Inflammatory macrophage treated with lipopolysaccharide for 4 hours (primary cell): ENCODE measurements around the gene CFAP20DC.
A peak's percentile ranks its signal among the peaks of the same experiment; 100 is the strongest.
"Not testable (repeated sequence)": the region's sequence is repeated elsewhere in the genome, so short reads cannot be mapped to it uniquely, and the experiment has no call there.

Experiments used
- DNase-seq: peaks from one replicate; pipeline ENCODE4 v3.0.0-alpha.2; 2020

The CFAP20DC gene

DNA sequence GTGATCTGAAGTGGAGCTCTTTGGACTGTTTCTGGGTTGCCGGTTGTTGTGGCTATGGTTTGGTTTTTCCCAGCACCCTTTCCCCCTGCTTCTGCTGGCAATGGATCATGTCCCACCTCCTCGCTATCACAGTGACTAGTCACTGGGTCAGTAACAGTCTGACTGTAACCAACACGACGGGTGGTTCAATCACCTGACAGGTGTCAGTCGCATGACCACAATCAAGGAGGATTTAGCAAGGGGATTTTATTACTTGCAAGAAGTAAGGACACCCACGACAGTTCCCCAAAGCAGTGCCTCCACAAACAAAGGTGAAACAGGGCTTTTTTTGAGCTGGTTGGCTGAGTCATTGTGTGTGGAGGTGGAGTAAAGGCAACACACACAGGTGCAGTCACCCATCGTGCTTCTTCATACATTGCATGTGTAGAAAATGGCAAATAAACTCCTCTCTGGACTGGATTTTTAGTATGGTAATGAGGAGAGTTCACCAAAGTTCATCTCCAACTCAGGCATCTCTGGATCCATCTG, 324.4 kb downstream of the CFAP20DC start:
- DNase-seq: no peak

DNA sequence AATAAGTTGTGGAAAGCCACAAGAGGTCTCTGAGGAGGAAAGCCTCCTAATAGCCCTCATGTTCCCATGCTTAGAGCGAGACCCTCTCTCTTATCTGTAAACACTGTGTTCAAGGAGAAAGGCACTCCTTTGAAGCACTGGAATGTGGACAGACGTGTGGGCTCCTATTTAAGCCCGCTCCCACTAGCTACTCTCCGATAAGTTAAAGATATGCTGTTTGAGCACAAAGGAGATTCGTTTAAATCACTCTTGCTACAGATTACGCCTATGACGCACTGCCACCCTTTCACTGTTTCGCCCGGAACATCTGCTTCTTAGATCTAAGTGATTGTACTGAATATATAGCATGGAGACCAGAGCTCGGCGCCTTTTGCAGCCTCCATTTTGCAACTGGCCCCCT, 325.5 kb downstream of the CFAP20DC start:
- no peak for DNase-seq

DNA sequence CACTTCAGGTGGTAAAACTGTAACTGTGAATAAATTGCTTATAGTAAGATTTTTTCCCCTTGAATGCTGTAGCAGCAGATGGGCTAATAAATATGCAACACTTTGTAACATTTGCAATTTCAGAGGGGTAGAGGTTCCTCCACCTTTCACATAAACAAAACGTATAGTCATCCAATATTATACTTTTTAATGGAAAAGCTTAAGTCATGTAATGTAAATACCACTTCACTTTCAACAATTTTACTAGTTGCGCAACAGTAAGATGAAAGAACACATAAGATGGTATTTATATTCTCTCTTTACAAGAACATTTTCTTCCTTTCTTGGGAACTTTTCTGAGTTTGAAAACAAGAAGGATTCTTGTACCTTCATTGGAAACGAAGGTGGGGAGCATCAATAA, 326.7 kb downstream of the CFAP20DC start:
- no peak for DNase-seq

DNA sequence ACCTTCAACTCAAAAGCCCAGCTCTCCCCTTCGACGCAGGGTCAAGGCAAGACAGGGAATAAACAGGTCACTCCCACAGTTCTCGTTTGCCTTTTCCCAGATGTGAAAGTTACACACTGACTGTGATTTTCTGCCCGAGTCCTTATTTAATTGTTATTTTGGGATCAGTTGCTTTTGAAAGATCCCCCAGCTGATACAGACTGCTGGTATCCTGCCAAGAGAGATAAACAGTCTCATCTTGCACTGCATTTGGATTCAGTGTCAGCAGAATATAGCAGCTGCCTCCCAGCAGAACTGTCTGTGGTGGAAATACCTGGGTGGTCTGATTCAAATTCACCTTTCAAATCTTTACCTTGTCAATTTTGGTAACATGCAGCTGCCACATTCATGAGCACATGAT, 327.3 kb downstream of the CFAP20DC start:
- DNase-seq: no peak

DNA sequence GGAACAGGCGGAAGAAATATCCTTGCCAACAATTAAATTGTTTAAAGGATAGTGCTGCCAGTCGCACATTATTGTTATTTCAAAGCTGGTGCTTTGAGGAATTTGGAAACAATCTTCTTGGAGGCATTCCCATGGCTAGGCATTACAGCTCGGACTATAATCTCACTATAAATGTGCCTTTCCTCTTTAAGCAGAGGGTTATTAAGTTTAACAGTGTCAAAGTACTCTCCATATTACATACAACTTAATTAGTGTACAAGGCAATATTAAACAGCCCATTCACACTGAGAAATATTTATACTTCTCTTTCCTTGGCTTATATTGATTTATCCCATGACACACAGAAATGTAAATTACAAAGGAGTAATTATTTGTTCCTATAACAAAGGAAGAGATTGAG, 329.3 kb downstream of the CFAP20DC start:
- no peak for DNase-seq

DNA sequence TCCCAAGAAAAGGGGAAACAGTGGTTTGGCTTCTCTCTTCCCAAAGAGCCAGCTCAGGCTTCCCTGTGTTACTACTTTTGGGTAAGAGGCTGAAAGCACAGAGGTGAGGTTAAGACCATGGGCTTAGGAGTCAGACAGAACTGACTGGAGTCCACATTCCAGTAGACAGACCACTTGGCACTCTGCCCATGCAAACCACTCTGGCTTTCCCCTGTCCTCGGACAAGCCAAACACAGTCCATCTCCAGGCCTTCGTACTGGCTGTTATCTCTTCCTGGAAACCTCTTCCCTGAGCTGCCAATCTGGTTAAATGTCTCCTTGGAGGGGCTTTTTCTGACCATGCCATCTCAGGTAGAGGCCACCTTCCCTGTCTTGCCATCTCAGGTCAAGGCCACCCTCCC, 330.1 kb downstream of the CFAP20DC start:
- DNase-seq: no peak

DNA sequence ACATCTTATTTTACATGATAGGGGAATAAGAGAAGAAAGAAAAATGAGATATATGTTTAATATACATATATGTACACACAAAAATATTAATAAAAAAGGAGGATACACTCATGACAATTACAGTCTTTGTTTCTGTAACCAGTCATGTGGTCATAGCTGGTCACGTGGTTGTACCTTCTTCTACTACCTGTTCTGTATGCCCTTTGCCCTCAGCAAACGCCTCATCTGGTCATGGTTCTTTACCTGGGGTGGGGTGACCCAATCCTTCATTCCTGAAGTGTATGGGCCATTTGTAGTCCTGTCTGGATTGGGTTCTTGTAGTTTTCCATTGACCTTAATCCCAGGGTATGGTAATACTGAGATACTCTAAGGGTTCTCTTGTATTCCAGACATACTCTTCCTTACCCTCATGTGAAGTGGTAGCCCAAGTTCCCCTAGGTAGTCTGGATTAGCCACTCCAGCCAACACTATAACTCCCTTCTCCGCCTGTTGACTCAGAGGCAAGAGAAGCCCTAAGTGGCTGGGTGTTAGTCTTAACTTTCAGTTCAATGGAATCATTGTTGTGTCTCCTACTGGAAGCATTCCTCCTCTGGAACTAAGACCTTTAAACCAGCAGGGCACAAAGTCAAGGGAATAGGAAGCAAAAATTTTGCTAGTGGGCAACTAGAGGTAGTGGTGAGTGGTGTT, 336.0 kb downstream of the CFAP20DC start:
- no peak for DNase-seq

DNA sequence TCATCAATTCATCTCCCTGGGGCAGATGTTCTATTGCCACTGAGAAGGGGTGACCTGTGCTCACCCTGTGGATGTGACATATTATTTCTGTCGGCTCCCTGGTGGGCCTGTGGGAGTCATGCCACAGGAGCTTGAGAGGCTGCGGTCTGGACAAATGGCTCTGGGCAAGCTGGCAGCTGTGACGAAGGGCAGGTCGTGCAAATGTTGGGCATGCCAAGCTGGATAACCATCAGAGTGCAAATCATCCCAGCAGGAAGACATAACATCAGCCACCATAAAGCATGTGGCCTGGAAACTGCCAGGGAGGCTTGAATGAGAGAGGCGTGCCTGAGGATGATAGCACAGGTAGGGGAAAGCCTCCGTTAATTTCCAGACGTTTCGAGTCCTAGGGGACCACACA, 338.0 kb downstream of the CFAP20DC start:
- no peak for DNase-seq

DNA sequence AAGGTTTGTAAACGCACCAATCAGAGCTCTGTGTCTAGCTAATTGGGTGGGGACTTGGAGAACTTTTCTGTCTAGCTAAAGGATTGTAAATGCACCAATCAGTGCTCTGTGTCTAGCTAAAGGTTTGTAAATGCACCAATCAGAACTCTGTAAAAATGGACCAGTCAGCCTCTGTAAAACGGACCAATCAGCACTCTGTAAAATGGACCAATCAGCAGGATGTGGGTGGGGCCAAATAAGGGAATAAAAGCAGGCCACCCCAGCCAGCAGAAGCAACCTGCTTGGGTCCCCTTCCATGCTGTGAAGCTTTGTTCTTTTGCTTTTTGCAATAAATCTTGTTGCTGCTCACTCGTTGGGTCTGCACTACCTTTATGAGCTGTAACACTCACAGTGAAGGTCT, 340.8 kb downstream of the CFAP20DC start:
- not testable (repeated sequence) for DNase-seq

DNA sequence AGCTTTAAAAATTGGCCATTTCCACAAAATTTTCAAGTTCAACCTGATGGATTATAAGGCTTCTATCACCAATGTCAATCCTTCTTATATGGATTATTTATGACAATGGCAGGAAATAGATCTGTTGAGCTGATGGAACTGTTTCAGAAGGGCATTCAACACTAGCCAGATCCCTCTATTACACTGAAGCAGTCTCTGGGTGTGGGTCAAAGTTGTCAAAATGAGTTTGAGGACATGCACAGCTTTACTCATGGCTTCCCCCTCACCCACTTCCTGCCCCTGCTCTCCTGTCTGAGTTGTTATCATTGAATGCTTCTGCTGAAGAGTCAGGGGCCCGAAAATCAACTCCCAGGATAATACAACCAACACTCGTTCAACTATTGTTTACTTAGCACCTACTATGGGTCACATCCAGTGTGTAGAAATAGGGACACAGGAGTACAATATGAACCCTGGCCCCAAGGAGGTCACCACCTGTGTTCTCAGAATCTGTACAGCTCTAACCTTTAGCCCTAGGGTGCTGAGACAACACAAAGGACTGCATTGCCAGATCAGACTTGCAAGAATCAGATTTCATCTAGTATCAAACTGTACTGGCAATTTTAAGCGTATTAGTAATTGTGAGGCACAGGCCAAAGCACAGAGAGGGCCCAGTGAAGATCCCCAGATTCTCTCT, 341.6 kb downstream of the CFAP20DC start:
- no peak for DNase-seq

DNA sequence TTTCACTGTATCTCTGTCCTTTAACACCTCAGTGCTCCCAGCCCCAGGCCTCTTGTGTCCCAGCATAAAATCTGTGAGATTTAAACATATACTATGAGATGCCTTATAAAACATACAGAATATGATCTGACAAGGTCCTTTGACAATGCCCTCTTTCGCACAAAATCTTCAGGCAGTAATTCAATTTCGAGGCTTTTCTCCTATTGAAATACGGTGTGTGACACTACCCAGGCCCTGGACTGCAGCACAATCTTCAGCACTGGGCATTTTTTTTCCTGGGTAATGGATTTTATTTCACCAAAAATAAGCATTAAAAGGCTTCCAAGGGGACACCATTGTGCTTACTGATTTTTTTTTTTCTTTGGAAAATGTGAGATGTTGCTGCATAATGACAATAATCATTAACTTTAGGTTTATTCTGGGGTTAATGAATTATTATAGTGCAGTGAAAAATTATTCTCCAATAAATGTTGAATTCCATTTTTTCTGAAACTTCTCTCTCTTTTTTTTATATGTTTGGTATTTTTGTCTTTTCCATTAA, 342.4 kb downstream of the CFAP20DC start:
- DNase-seq: no peak

DNA sequence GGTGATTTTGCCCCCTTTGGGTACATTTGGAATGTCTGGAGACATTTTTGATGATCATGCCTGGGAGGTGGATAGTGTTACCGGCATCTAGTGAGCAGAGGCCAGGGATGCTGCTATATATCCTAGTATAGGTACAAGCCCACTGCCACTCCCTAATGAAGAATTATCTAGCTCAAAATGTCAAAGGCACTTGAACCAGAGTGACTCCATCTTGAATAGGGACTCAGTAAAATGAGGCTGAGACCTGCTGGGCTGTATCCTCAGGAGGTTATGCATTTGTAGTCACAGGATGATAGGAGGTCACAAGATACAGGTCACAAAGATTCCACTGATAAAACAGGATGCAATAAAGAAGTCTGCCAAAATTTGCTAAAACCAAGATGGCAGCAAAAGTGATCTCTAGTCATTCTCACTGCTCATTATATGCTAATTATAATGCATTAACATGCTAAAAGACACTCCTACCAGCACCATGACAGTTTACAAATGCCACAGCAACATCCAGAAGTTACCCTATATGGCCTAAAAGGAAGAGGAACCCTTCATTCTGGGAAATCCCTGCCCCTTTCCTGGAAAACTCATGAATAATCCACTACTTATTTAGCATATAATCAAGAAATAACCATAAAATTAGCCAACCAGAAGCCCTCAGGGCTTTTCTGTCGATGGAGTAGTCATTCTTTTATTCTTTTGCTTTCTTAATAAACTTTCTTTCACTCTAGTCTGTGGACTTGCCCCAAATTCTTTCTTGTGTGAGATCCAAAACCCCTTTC, 343.2 kb downstream of the CFAP20DC start:
- DNase-seq: no peak

DNA sequence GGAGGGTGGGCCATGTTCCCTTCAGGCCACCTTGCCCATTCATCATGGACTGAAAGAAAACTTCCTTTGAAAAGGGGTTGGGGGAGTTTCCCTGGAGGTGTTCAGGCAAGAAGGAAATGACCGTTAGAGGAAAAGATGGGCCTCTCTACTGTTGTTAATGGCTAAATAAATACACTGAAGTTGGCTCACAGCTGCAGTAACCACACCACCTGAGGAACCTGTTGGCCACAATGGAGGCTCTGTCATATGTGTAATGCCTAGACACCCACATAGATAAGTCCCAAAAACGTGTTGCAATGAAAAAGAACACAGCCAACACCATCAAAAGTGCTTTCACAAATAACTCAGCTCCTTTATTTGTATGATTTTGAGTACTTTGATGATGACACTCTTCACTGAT, 345.1 kb downstream of the CFAP20DC start:
- no peak for DNase-seq

DNA sequence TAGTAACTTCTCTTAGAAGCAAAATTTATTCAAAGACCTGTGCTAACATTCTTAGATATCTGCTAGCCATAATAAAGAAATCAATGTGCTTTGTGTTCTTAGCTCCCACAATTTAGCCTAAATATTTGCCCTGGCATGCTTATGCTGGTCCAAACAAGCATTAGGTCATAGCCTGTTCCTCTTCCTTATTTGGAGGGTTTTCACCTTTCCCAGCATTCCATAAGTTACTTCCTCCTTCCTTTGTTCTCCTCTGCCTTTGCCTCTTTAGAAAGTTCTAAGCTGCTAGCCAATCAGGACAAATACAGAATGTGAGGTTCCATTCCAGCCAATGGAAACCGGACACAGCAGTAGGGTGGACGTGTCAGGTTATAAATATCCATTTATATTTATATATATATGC, 345.5 kb downstream of the CFAP20DC start:
- not testable (repeated sequence) for DNase-seq

DNA sequence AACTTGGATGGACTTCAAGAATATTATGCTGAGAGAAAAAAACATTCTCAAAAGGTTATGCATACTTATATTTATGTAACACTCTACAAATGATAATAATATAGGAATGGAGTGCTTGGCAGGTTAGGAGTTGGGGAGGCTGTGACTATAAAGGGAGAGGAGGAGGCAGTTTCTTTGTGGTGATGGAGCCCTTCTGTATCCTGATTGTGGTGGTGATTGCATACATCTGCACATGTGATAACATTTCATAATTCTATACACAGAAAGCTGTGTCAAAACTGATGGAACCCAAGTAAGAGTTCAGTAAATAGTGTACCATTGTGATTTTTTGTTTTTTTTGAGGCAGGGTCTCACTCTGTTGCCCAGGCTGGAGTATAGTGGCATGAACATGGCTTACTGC, 351.6 kb downstream of the CFAP20DC start:
- DNase-seq: peak; percentile 10

DNA sequence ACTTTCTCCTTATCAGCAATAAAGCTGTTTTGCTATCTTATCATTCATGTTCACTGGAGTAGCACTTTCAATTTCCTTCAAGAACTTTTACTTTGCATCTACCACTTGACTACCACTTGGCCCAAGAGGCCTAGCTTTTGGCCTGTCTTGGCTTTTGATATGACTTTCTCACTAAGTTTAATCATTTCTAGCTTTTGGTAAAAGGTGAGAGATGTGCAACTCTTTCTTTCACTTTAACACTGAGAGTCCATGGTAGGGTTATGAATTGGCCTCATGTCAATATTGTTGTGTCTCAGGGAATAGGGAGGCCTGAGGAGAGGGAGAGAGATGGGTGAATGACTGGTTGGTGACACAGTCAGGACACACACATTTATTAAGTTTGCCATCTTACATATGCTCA, 352.3 kb downstream of the CFAP20DC start:
- DNase-seq: no peak

DNA sequence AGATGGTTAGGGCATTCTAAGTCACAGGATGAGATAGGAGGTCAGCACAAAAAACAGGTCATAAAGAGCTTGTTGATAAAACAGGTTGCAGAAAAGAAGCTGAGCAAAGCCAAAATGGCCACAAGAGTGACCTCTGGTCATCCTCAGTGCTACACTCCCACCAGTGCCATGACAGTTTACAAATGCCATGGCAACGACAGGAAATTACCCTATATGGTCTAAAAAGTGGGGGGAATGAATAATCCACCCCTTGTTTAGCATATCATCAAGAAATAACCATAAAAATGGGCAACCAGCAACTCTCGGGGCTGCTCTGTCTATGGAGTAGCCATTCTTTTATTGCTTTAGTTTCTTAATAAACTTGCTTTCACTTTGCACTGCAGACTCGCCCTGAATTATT, 353.0 kb downstream of the CFAP20DC start:
- not testable (repeated sequence) for DNase-seq

DNA sequence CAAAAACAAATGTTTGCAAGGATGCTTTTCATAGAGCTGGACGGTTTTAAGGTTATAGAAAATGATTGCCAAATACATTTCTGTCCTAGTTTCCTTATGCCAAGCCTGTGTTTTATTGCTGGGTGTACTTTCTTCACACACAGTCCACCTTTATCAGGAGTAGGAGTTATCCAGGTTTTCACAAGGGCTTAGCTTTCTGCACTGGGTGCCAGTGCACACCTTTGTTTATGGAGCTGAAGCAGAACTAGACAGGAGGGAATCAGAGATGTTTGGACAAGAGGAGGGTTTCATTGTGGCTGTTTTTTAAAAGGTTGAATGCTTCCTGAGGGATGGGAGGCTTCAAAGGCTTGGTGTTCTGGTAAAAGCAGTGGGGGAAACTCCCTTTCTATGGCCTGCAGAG, 353.7 kb downstream of the CFAP20DC start:
- no peak for DNase-seq

DNA sequence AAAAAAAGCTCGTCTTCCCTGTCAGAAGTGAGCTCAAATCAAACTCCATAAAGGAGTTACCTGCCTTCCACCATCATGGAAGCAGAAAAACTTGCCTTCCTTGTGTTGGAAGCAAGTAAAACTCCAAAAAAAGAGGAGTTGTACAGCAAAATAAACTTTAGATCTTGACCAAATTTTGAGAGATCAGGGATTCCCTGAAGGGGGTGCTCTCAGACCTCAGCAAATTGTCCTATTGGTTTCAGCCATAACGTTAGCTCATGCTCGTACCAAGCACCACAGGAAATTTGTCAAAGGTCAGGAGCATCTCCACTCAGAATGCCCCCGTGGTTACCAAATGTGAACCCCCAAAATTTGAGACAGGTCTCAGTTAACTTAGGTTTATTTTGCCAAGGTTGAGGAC, 354.5 kb downstream of the CFAP20DC start:
- not testable (repeated sequence) for DNase-seq

DNA sequence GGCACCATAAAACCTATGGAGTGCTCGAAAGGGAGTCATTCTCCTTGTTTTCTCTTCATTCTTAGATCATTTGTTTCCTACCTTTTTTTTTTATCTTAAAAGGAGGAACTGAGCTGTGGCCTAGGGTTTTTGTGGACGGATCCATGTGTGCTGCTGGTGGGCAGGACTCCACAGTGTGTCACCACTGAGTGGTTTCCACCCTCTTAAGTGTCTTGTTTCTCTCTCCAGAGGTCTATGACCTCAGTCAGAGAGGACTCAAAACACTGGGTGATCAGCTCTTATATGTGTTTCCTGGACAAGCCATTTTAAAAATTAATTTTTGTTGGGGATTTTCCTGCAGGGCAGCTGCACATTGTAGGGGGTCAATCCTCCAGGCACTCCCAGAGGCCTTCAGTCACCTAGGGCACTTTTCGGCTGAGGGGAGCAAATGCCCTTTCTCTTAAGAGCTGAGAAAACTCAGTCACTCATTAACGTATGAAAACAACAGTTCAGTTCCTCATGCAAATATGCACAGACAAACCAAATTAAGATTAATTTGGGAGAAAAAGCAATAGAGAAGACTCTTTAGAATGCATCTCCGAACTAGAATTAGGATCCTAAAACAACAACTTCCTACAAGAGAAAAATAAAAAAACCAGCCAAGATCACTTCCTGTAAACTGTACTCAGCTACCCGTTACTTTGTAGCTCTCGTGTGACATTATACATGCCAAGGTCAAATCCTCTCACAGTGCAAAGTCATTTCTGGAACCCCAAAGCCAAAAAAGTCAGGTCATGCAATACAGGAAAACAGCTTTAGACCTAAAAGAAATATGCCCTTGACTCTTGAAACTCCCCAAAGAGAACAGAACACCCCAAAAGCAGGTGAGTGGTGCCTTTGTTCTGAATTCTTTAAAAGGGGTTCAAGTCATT, 355.6 kb downstream of the CFAP20DC start:
- DNase-seq: peak; percentile 66

DNA sequence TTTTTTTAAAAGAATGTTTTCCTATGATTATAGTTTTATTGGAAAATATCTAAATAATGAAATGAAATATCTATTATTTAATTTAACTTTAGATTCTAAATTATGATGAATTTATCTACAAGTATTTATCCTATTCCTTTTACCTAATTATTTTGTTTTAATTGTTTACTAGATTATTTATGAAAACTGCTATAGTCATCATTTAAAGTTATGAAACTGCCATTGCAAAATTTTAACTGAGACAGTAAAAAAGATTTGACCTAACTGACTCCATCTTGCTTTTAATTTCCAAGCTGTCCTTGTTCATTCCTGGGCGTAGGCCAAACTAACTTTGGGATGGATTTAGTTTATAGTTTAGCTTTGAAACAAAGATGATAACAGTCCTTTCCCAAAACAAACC, 357.3 kb downstream of the CFAP20DC start:
- DNase-seq: no peak
